HUES48 (cell line): ENCODE data around the gene PRIMPOL.
"Not testable (repeated sequence)": the region's sequence is repeated elsewhere in the genome, so short reads cannot be mapped to it uniquely, and the experiment has no call there.

Experiments
- H3K27ac ChIP-seq: one replicate; pipeline ENCODE4 v1.7.0; 2013; ENCODE audit warnings: low read depth, low read length, inconsistent platforms
- H3K27me3 ChIP-seq: 2 replicates; pipeline ENCODE4 v1.6.1; 2013; ENCODE audit warnings: mild to moderate bottlenecking, low read length; ENCODE audit not compliant: control insufficient read depth, insufficient read depth
- H3K36me3 ChIP-seq: 2 replicates; pipeline ENCODE4 v1.6.1; 2013; ENCODE audit warnings: low read length; ENCODE audit not compliant: control insufficient read depth, insufficient read depth
- H3K4me1 ChIP-seq: 2 replicates; pipeline ENCODE4 v1.6.1; 2013; ENCODE audit warnings: mild to moderate bottlenecking, low read length; ENCODE audit not compliant: control insufficient read depth, insufficient read depth
- H3K4me3 ChIP-seq: 2 replicates; pipeline ENCODE4 v1.5.1; 2013; ENCODE audit warnings: mild to moderate bottlenecking, low read depth, low read length
- H3K9ac ChIP-seq: 2 replicates; pipeline ENCODE4 v1.6.1; 2013; ENCODE audit warnings: mild to moderate bottlenecking, low read depth, low read length, moderate library complexity
- H3K9me3 ChIP-seq: 2 replicates; pipeline ENCODE4 v1.6.1; 2013; ENCODE audit warnings: low read length; ENCODE audit not compliant: control insufficient read depth, insufficient read depth

Gene PRIMPOL

GRCh38 chr4:184653650-184654049, 4.1 kb downstream of the PRIMPOL start:
- H3K9ac ChIP-seq, result no peak overlapping the region
- H3K36me3 ChIP-seq, result no peaks in the 10 kb centered on the region
- H3K4me1 ChIP-seq, result peaks cover 27% of the 10 kb centered on the region
- no peak overlapping the region for H3K4me3 ChIP-seq
- H3K27ac ChIP-seq, result no peak overlapping the region
- no peaks in the 10 kb centered on the region for H3K27me3 ChIP-seq
- no peaks in the 10 kb centered on the region for H3K9me3 ChIP-seq

GRCh38 chr4:184655889-184656869, 6.6 kb downstream of the PRIMPOL start:
- no peaks in the 10 kb centered on the region for H3K9me3 ChIP-seq
- H3K36me3 ChIP-seq, result no peaks in the 10 kb centered on the region
- H3K27me3 ChIP-seq, result no peaks in the 10 kb centered on the region
- no peak overlapping the region for H3K9ac ChIP-seq
- no peak overlapping the region for H3K4me3 ChIP-seq
- no peak overlapping the region for H3K27ac ChIP-seq
- H3K4me1 ChIP-seq, result peaks cover 16% of the 10 kb centered on the region

- Histone ChIP-seq H3K4me3 (no peak overlapping the region), H3K27ac (no peak overlapping the region), H3K9me3 (no peaks in the 10 kb centered on the region), H3K9ac (no peak overlapping the region), H3K4me1 (peaks cover 9% of the 10 kb centered on the region; the same call in 1 of the 2 replicates), H3K27me3 (no peaks in the 10 kb centered on the region), H3K36me3 (no peaks in the 10 kb centered on the region)
Observed at GRCh38 chr4:184657144-184657543, 7.6 kb downstream of the PRIMPOL start.

GRCh38 chr4:184657820-184658219, 8.3 kb downstream of the PRIMPOL start:
- H3K9me3 ChIP-seq, H3K27me3 ChIP-seq, H3K4me3 ChIP-seq, H3K9ac ChIP-seq, H3K4me1 ChIP-seq, H3K27ac ChIP-seq, H3K36me3 ChIP-seq: not testable (repeated sequence)

- no peak overlapping the region for H3K4me3 ChIP-seq
- no peak overlapping the region for H3K27ac ChIP-seq
- no peaks in the 10 kb centered on the region for H3K9me3 ChIP-seq
- no peaks in the 10 kb centered on the region for H3K36me3 ChIP-seq
- no peaks in the 10 kb centered on the region for H3K27me3 ChIP-seq
- peaks cover 3% of the 10 kb centered on the region; the same call in 1 of the 2 replicates for H3K4me1 ChIP-seq
- no peak overlapping the region for H3K9ac ChIP-seq
Observed at GRCh38 chr4:184660978-184661377, 11.4 kb downstream of the PRIMPOL start.

- Histone ChIP-seq H3K27me3 (no peaks in the 10 kb centered on the region), H3K9me3 (no peaks in the 10 kb centered on the region), H3K4me3 (no peak overlapping the region), H3K9ac (no peak overlapping the region), H3K27ac (no peak overlapping the region), H3K36me3 (no peaks in the 10 kb centered on the region), H3K4me1 (peaks cover 3% of the 10 kb centered on the region; the same call in 1 of the 2 replicates)
Observed at GRCh38 chr4:184662236-184662635, 12.7 kb downstream of the PRIMPOL start.

GRCh38 chr4:184664445-184665210, 15.1 kb downstream of the PRIMPOL start:
- Histone ChIP-seq H3K27ac (no peak overlapping the region), H3K9ac (no peak overlapping the region), H3K4me3 (no peak overlapping the region), H3K9me3 (no peaks in the 10 kb centered on the region), H3K36me3 (peaks cover 9% of the 10 kb centered on the region; the same call in 1 of the 2 replicates), H3K4me1 (peaks cover 3% of the 10 kb centered on the region; the same call in 1 of the 2 replicates), H3K27me3 (no peaks in the 10 kb centered on the region)

GRCh38 chr4:184666670-184667069, 17.1 kb downstream of the PRIMPOL start:
- Histone ChIP-seq H3K9me3 (no peaks in the 10 kb centered on the region), H3K4me3 (no peak overlapping the region), H3K27ac (no peak overlapping the region), H3K4me1 (peaks cover 3% of the 10 kb centered on the region; the same call in 1 of the 2 replicates), H3K9ac (no peak overlapping the region), H3K27me3 (no peaks in the 10 kb centered on the region), H3K36me3 (peaks cover 9% of the 10 kb centered on the region; the same call in 1 of the 2 replicates)

GRCh38 chr4:184668096-184668495, 18.6 kb downstream of the PRIMPOL start:
- H3K9ac ChIP-seq, result no peak overlapping the region
- peaks cover 3% of the 10 kb centered on the region; the same call in 1 of the 2 replicates for H3K4me1 ChIP-seq
- H3K27ac ChIP-seq, result no peak overlapping the region
- H3K36me3 ChIP-seq, result peaks cover 11% of the 10 kb centered on the region; the same call in 1 of the 2 replicates
- no peaks in the 10 kb centered on the region for H3K9me3 ChIP-seq
- no peaks in the 10 kb centered on the region for H3K27me3 ChIP-seq
- H3K4me3 ChIP-seq, result no peak overlapping the region

GRCh38 chr4:184668511-184669114, 19.1 kb downstream of the PRIMPOL start:
- Histone ChIP-seq H3K36me3 (peaks cover 11% of the 10 kb centered on the region; the same call in 1 of the 2 replicates), H3K9ac (no peak overlapping the region)

More at GRCh38 chr4:184668511-184669114, 19.1 kb downstream of the PRIMPOL start:
- Histone ChIP-seq H3K27me3 (no peaks in the 10 kb centered on the region), H3K9me3 (no peaks in the 10 kb centered on the region), H3K4me1 (peaks cover 3% of the 10 kb centered on the region; the same call in 1 of the 2 replicates), H3K27ac (no peak overlapping the region), H3K4me3 (no peak overlapping the region)
